ENCODE results near the gene SLC16A3.
"Not testable (repeated sequence)": the region's sequence is repeated elsewhere in the genome, so short reads cannot be mapped to it uniquely, and the experiment has no call there.

The SLC16A3 gene

DNA sequence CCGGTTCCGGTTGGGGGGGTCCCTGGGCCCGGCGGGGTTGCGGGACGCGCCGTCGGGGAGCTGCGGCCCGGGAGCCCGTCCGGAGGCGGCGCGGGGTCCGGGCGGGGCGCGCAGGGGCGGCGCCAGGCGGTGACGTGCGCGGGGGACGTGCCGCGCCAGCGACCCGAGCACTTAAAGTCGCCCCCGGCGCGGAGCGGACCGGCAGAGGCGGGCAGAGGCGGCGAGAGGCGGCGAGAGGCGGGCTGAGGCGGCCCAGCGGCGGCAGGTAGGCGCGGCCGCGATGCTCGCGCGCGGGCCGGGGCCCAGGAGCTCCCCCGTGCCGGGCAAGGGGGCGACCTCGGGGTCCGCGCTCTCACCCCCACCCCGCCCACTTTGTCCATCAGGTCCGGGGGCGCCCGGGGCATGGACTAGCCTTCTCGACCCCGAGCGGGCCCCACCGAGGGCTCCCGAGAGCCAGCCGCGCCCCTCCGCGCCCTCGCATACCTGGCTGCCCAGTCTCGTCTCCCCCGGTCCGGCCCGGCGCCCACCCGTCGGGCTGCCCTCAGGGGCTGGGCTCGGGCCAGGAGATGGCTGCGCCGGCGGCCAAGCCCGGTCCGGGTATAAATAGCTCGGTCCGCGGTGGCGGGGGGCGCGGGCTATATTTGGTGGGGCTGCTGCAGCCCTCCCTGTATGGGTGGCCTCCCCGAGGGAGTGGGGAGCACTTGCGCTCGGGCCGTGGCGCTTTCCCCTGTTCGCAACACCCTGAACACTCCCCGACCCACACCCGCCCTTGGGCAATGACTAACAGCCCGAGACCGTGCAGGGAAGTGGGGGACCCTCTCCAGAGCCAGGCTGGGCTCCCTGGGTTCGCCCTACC is at the start of gene SLC16A3:
Gene SLC16A3, plus strand, starts transcription at position 201 of the 856 bp plus-strand sequence. CDS start 6,967 bp downstream, outside the sequence.
- DNase-seq: no peak

DNA sequence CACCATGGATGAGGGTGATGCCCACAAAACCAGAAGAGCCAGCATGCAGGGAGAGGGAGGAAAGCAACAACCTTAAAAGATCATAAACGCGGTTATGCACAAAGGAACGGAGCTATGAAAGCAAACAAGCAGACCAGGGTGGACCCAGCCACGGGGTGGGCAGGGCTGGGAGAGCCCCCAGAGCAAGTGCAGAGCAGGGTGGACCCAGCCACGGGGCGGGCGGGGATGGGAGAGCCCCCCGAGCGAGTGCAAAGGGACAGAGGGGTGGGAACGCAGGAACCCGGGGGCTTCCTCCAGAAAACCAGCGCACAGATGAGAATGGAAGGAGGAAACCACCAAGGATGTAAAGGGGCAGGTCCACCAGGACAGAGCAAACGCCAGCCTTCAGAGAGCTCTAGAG is 49.4 kb upstream of the SLC16A3 start:
- DNase-seq: no peak

DNA sequence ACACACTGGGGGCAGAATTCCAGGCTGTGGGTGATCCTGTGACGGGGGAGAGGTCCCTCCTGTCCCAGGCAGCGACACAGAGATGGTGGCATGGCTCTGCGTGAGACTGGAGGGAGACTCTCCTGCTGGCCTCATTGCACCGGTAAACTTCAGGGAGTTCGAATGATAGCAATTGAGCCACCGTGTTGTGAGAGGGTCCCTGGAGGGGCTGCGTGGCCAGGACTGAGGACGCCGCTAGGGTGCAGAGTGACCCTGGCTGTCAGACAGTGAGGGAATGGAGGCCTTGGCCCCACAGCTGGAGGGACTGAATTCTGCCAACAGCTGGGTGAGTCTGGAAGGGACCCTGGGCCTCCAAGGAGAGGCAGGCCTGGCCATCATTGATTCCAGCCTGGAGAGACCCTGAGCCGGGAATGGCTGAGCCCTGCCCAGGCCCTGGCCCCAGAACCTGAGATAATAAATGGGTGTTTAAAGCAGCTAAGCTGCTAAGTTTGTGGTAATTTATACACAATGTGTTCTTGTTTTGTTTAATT is 48.8 kb upstream of the SLC16A3 start:
- no peak for DNase-seq

DNA sequence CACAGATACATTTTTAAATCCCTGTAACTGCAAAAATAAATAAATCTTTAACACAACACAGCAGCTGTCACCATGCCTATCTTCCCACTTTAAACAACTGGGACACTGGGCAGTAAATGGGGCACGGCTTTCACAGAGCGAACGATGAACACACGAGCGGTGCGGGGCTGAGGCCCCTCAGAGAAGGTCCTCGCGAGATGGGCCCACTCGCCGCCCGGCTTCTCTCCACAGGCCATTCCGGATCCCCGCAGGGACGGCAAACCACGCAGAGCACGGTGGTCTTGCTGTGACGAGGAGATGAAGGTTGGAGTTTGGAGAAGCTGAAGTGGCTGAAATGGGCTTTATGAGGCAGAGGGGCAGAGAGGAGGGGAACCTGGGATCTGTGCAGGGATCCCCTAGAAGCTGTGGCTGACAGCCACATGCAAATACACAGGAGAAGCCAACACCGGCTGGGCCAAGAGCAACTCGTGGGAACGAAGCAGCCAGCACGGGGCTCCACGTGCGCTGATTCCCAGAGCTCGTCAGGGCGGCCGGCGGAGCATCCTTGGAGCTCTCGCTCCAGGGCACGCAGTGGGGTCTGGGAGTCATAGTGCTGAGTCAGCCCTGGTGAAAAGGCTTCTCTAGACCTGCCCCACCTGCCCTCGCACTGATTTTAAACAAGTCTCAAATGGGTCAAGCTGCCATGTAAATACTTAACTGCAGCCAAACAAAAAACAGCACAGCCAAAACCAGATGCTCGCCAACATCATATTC is 47.9 kb upstream of the SLC16A3 start:
- DNase-seq: no peak

DNA sequence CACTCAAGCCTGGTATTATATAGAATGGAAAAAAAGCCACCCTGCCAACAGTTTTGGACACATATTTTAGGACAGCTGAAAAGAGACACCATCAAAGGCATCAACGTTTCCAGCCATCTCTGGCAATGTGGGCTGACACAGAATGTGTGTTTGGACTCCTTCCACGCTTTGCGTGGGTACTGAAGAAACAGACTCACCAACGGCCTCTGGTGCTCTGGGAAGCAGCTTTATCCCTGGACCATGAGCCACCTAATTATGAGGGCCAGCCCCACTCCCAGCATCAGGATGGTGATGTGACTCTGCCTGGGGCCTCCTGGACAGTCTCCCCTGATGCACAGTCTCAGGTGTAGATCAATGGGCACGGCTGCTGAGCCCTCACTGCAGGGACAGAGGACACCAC is 44.1 kb upstream of the SLC16A3 start:
- DNase-seq: no peak

DNA sequence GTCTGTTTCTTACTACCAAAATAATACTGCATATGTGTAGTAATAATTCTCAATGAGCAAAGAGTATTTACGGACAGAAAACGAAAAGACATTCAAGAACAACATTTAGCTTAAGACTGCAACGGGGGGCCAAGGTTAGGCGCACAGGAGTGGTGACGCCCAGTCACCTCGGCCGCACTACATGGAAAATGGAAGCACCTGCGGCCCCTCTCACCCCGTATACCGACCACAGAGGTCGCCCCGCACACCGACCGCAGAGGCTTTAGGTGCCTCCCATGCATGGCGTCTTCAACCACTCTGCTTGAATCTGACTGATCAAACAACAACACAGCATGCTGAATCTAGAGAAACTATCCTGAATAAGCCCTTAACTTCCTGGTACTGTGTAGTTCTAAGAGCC is 42.6 kb upstream of the SLC16A3 start:
- no peak for DNase-seq

DNA sequence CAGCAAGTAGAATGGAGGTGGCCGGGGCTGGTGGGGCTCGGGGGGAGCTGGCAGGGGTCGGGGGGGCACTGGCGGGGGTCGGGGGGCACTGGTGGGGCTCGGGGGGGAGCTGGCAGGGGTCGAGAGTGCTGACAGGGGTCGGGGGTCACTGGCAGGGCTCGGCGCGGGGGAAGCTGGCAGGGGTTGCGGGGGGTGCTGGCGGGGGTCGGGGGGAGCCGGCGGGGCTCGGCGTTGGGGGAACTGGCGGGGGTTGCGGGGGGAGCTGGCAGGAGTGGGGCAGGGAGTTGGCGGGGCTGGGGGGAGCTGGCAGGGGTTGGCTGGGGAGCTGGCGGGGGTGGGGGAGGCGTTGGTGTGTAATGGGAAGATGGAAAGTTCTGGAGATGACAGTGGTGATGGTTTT is 41.3 kb upstream of the SLC16A3 start:
- DNase-seq: no peak

DNA sequence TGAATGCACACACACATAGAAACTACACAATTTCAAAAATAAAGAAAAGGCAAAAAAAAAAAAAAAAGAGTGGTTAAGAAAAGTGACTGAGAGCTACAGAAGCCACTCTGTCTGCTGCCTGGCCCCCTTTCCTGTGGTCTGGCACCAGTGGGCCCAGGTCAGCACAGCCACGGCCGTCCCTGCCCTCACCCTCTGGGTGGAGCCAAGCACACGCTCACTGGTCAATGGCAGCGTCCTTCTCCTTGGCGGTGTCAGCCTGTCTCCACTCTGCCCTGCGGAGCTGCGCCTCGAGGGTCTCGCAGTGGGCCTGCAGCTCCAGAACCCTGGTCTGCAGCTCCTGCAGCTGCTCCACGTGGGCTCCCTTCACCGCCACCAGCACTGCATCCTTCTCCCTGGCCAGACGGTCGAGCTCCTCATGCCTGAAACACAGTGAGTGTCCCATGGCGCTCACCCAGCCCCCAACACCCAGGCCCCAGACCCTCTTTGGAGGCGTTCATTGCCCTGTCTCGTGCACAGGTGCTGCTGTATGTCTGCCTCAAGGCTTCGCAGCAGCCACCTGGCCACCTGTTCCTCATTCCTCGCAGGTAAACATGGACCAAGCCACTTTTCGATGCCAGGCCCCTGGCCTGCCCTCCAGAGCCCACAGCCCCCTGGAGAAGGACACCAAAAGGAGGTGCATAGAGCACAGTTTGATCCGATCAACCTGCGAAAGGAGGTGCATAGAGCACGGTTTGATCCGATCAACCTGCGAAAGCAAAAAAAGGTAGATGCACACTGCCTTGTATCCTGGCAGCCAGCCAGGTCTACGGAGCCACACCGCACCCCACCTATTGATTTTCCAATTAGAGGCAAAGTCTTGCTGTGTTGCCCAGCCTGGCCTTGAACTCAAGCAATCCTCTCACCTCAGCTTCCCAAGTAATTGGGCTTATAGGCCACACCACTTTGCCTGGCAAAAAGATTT is 40.6 kb upstream of the SLC16A3 start:
- no peak for DNase-seq

DNA sequence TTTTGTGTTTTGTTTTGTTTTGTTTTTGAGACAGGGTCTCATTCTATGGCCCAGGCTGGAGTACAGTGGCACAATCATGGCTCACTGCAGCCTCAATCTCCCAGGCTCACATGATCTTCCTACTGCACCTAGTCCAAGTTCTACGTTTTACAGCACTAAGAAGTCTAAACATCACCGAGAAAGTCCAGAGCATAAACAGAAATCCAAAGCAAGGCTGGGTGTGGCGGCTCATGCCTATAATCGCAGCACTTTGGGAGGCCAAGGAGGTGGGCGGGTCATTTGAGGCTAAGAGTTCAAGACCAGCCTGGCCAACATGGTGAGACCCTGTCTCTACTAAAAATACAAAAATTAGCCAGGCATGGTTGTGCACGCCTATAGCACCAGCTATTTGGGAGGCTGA is 35.8 kb upstream of the SLC16A3 start:
- DNase-seq: not testable (repeated sequence)

DNA sequence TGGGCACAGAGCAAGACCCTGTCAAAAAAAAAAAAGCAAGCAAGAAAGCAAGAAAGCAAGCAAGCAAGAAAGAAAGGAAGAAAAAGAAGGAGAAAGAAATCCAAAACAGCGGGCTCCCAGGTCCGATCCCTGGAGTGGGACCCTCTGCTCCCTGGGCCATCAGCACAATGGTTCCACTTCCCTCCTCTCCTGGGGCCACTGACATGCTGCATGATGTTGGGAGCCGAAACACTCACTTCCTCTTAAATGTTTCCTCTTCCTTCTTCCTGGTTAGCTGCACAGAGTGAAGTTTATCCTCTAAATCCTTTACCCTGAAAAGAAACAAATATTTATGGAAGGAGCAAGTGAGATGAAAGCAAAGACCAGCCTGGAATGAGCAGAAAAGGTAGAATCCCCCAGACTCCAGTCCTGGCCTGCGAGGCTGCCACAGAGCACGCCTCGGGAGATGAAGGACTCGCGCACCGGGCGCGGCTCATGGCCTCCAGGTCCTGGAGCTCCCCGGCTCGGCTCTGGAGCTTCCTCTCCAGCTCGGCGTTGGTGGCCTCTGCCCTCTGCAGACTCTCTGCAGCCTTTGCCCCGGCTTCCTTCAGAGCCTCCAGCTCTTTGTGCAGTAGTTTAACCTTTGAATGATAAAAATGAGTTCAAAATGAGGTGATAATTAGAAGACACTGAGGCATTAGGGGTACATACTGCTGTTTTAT is 35.2 kb upstream of the SLC16A3 start:
- DNase-seq: no peak

DNA sequence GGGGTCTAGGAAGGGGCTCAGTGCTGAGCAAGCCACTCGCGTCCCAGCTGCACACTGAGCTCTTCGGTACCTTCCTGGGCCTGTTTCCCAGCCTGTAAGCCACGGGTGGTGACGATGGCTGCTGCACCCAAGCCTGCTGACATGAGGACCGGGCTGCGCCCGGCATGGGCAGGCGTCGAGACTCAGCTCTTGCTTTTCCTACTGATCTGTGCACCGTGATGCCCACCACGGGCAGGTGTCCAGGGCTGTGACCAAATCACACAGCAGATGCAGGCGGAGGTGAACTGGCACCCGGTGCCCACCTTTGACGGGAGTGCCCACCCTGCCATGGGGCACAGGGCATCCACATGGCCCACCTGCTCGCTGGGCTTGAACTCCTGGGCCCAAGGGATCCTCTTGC is 34.1 kb upstream of the SLC16A3 start:
- DNase-seq: no peak

DNA sequence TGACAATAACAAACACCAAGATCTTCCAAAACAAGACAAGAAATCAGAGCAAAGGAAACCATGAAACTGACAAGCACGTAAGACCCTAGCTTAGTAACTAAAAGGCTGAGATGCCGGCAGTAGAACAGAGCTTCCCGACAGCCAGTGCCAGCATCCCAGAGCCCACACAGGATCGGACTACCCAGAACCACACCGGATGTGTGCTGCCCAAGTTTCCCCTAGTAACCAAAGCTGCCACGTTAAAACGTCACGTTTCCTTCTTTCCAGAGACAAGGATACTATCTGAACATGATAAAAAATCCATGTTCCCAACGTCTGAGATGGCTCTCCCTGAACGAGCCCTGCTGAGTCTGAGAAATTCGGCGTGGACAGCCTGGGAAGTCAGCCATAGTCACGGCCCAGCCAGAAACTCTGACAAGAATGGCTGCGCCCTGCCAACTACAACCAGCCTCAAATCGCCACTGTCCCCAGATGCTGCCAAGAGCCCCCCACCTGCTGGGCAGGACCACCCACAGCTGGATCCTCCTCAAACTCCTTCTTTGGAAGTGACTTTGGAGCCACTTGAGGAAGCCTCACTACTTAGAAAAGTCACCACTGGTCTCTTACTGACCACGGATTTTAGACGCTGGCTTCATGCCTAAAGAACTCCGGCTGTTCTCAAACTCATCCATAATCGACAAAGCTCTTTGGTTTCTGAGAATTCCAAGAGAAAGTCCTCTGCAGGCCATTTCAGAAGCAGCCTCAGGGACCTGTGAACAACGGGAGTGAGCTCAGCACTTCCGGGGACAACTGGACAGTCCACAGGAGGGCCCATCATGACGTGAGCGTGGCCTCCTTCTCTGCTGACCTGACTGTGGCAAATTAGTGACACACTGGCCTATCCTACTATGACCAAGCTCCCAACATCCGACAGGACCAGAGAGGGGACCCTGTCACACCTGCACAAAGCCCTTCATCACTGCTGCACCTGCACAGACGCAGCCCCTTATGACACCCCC is 32.9 kb upstream of the SLC16A3 start:
- DNase-seq: no peak

DNA sequence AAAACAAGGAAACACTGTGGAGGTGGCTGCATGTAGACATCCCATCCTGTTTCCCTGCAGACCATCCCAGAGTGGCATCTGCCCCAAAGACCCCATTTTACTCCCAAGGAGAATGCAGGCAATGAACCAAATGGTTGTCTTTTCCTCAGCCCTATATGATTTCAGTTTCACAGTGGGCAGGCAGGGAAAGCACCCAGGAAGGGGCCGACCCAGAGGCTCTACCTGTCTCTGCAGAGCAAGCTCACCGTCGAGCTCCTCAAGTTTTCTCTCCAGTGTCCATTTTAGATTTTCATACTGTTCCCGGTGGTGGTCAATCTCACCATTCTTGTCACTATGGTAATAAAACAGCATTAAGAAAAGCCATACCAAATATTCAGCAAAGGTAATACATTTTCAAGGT is 30.8 kb upstream of the SLC16A3 start:
- DNase-seq: no peak

DNA sequence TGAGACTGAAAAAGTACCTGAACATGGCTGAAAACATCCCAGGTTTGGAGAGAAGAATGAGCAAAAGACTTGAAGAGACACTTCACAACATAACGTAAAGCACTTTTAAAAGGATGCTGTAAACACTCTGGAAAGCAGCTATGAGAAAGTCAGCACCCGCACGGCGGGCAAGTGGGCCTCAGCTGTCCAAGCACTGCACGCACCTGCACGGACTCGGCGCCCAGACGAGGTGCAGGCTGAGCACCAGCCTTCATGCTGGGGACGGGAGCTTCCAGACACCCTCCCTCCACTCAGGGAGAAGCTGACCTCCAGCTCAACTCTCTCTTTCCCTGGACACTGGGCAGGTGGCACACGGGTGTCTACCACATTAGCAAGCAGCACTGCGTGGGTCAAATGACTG is 29.3 kb upstream of the SLC16A3 start:
- DNase-seq: no peak

DNA sequence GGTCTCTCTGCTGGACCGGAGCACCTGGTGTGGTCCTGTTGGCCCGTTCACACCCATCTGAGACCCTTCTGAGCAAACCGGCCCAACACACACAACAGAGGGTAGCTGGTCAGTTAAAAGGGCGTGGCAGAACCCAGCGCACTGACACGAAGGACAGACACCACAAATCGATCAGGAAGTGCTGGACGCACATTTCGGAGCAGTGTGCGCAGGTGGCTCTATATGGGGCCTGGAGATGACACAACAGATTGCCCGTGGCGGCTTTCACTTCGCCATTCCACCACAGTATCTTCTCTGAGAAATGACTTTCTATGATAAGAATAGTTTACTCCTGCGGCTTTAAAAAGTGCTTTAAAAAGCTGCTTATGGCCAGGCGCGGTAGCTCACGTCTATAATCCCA is 28.7 kb upstream of the SLC16A3 start:
- DNase-seq: no peak

DNA sequence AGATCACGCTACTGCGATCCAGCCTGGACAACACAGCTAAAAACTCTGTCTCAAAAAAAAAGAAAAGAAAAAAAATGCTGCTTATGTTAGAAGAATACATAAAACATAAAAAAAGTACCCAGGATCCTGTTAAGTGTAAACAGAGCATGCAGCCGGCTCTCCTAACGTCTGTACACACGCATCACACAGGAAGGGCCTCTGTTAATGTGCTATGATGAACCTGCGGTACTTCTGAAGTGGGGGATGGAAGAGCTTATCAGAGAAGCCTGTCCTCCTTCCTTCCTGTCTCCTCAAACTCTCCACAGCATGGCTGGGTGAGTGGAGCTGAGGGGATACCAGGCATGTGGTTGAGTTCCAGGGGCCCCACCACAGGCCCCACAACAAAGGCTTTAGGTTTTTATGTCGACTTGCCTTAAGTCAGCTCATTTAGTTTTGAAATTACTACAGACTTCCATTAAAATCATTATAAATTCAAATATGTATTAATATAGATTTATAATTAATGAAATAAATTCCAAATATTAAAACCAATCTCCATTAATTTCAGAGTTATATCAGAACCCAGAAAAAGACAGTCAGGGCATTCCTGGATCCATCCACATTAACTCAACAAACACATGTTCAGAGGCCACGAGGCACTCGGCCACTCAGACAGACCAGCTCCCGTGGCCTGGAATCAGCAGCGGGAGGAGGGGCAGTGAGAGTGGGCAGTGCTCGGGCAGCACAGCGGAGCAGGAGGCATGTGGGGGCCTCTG is 27.9 kb upstream of the SLC16A3 start:
- no peak for DNase-seq

DNA sequence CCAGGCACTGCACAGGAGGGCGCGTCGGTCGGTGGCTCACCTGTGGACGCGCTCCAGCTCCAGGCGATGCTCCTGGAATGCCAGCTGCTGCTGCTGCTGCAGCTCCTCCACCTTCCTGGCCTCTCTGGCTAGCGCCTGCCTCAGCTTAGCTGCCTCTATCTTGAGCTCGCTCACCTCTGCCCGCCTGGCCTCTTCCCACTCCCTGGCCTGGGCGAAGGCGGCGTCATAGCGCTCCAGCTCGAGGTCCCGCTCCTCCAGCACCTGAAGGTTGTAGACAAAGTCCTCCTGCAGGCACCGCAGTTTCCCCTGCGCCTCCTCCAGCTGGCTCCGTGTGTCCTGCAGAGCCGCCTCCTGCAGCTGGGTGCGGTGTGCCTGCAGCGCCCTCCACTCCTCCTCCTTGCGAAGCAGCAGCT is 27.3 kb upstream of the SLC16A3 start:
- DNase-seq: no peak

DNA sequence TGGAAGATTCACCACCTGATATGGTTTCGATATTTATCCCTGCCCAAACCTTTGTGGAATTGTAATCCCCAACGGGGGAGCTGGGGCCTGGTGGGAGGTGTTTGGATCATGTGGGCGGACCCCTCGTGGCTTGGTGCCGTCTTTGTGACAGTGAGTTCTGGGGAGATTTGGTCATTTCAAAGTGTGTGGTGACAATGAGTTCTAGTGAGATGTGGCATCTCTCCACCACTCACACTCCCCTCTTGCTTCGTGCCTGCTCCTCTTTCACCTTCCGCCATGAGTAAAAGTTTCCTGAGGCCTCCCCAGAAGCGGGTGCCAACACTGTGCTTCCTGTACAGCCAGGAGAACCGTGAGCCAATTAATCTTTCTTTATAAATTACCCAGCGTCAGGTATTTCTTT is 25.9 kb upstream of the SLC16A3 start:
- DNase-seq: no peak

DNA sequence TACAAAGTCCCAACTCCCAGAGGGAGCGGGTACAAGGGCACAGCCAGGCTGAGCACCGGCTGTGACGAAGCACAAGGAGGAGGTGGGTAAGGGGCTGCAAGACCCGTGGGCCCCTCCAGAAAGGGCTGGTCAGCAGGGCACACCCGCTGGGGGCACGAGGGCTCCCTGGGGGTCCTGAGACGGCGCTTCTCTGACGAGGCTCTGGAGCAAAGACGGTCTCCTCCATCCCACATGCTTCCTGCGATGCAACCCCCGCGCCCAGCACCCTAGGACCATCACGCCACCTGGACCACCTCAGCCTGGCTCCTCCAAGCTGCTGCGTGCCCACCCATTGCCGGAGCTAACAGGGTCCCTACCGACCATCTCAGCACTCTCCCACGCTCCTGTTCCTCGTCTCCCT is 24.9 kb upstream of the SLC16A3 start:
- DNase-seq: no peak

Data from NCI-H1417 treated with DMSO at 0.1 percent for 48 hours (cell line).